Endothelial cell (in vitro differentiated cells): ENCODE results near the gene SEMA3D. TPM values are rescaled to one million over a fixed set of nuclear protein-coding genes. Genes with fewer than 3 reads are reported as not detected.

Source experiments
- DNase-seq: peaks from one replicate; pipeline ENCODE4 v3.0.0; 2021; ENCODE audit warnings: low spot score
- H3K27ac Mint-ChIP-seq: one replicate; pipeline ENCODE4 v1.8.0; 2021; ENCODE audit warnings: mixed read lengths, inconsistent platforms; ENCODE audit not compliant: unreplicated experiment
- H3K27me3 Mint-ChIP-seq: one replicate; pipeline ENCODE4 v1.8.0; 2021; ENCODE audit warnings: mild to moderate bottlenecking, moderate library complexity, mixed read lengths, inconsistent platforms; ENCODE audit not compliant: unreplicated experiment
- H3K36me3 Mint-ChIP-seq: one replicate; pipeline ENCODE4 v1.8.0; 2021; ENCODE audit warnings: mild to moderate bottlenecking, low read depth, mixed read lengths, inconsistent platforms; ENCODE audit not compliant: unreplicated experiment
- H3K4me1 Mint-ChIP-seq: one replicate; pipeline ENCODE4 v1.8.0; 2021; ENCODE audit warnings: mild to moderate bottlenecking, mixed read lengths, inconsistent platforms; ENCODE audit not compliant: unreplicated experiment
- H3K4me3 Mint-ChIP-seq: one replicate; pipeline ENCODE4 v1.8.0; 2021; ENCODE audit warnings: mild to moderate bottlenecking, mixed read lengths, inconsistent platforms; ENCODE audit not compliant: unreplicated experiment
- H3K9me3 Mint-ChIP-seq: one replicate; pipeline ENCODE4 v1.8.0; 2021; ENCODE audit warnings: mixed read lengths, inconsistent platforms; ENCODE audit not compliant: unreplicated experiment
- total RNA-seq: library from RNA; stranded (reverse); fragmentation: NEBNext Ultra II Directional; extraction: Animal tissue kit (Norgen Biotek cat#: 25700); gene quantifications from one replicate; pipeline ENCODE4 v1.2.1, GENCODE V29; 2021; ENCODE audit not compliant: unreplicated experiment
- TF ChIP-seq, protein P1 (sequence below): fragments of 200-600 bp; sonication (generic); IDR thresholded peaks from one replicate; pipeline ENCODE4 v1.5.0; 2021; ENCODE audit warnings: antibody characterized with exemption; ENCODE audit not compliant: unreplicated experiment

SEMA3D gene
- total RNA-seq, 1 donor from 2014 or later, result 1.8 TPM

DNA sequence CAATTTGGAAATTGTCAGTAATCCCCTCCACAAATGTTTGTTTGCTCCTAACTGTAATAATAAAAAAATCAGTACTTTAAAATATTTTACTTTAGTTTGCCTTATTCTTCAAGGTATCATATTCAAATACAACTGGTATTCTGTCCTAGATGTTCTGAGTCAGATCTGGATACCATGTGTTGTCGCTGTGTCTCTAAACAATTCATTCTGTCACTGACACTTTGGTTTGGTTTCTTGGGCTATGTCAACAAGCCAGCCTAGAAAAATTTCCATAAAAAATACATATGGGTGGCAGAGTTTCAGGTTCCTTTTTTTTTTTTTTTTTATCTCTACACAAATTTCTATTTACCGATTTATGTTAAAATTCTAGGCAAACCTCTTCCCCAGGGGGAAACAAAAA, 33.2 kb upstream of the SEMA3D start:
- TF ChIP-seq, protein P1, sequence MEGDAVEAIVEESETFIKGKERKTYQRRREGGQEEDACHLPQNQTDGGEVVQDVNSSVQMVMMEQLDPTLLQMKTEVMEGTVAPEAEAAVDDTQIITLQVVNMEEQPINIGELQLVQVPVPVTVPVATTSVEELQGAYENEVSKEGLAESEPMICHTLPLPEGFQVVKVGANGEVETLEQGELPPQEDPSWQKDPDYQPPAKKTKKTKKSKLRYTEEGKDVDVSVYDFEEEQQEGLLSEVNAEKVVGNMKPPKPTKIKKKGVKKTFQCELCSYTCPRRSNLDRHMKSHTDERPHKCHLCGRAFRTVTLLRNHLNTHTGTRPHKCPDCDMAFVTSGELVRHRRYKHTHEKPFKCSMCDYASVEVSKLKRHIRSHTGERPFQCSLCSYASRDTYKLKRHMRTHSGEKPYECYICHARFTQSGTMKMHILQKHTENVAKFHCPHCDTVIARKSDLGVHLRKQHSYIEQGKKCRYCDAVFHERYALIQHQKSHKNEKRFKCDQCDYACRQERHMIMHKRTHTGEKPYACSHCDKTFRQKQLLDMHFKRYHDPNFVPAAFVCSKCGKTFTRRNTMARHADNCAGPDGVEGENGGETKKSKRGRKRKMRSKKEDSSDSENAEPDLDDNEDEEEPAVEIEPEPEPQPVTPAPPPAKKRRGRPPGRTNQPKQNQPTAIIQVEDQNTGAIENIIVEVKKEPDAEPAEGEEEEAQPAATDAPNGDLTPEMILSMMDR, result no peak
- Mint-ChIP-seq H3K4me1 (no peaks in the 10 kb centered on the region), H3K9me3 (no peaks in the 10 kb centered on the region), H3K27me3 (no peaks in the 10 kb centered on the region), H3K4me3 (no peak overlapping the region), H3K27ac (no peak overlapping the region), H3K36me3 (no peaks in the 10 kb centered on the region)
- no peak for DNase-seq

DNA sequence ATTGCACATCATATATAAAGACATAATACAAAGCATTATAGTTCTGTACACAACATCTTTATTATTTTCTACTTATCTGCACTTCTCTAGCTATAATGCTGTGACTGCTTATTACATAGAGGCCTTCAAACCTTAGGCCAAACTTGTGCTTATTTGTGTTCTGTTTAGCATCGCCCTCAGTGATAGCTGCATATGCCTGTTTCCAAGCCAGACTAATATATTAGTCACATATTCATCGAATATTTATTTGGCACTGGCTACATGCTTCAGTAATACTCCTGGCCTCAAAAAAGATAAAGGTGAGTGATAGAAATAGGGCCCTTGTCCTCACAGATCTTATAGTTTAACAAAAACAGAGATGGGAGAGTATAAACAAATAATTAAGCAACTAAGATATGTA, 30.2 kb upstream of the SEMA3D start:
- TF ChIP-seq, protein P1, result no peak
- no peaks in the 10 kb centered on the region for H3K4me1 Mint-ChIP-seq
- H3K9me3 Mint-ChIP-seq, result no peaks in the 10 kb centered on the region
- no peaks in the 10 kb centered on the region for H3K27me3 Mint-ChIP-seq
- no peak overlapping the region for H3K27ac Mint-ChIP-seq
- no peak for DNase-seq
- no peak overlapping the region for H3K4me3 Mint-ChIP-seq
- H3K36me3 Mint-ChIP-seq, result no peaks in the 10 kb centered on the region

DNA sequence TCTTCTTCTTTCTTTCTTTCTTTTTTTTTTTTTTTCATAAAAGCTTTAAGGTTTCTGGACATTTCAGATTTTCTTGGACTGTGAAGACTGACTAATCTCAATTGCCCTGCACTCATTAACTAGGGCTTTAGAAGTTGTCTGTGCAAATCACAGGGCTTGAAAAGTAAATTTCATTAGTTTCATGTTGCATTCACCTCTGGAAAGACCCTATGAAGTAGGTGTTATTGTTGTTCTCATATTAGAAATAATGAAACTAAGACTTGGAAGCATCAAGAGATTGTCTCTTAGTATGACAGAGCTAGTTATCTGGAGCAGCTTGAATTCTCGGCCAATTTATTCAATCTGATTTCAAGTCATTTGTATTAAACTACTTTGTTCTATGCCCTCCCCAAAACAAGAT, 28.2 kb upstream of the SEMA3D start:
- H3K27ac Mint-ChIP-seq, result no peak overlapping the region
- H3K4me1 Mint-ChIP-seq, result no peaks in the 10 kb centered on the region
- H3K9me3 Mint-ChIP-seq, result no peaks in the 10 kb centered on the region
- DNase-seq, result no peak
- TF ChIP-seq, protein P1, result no peak
- no peaks in the 10 kb centered on the region for H3K36me3 Mint-ChIP-seq
- H3K27me3 Mint-ChIP-seq, result no peaks in the 10 kb centered on the region
- no peak overlapping the region for H3K4me3 Mint-ChIP-seq

DNA sequence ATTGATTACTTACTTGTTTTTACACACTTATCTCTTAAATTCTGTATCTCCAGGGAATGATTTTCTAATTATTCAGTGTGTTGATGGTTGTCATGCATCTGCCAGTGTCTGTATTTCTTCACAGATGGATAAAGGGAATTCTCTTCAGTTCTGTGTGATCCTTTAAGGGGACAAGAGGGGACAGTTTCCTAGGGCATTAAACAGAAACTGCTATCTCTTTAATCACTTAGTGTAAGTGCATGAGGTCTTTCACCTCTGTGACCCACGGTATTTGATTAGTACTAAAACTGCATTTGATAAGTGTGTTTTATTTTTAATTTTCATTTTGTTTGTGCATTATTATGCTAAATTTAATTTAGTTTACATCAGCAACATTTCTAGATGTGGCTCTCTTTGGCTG, 26.6 kb upstream of the SEMA3D start:
- no peaks in the 10 kb centered on the region for H3K27me3 Mint-ChIP-seq
- H3K9me3 Mint-ChIP-seq, result no peaks in the 10 kb centered on the region
- TF ChIP-seq, protein P1, result no peak
- no peaks in the 10 kb centered on the region for H3K36me3 Mint-ChIP-seq
- no peaks in the 10 kb centered on the region for H3K4me1 Mint-ChIP-seq
- DNase-seq, result no peak
- H3K4me3 Mint-ChIP-seq, result no peak overlapping the region
- no peak overlapping the region for H3K27ac Mint-ChIP-seq

DNA sequence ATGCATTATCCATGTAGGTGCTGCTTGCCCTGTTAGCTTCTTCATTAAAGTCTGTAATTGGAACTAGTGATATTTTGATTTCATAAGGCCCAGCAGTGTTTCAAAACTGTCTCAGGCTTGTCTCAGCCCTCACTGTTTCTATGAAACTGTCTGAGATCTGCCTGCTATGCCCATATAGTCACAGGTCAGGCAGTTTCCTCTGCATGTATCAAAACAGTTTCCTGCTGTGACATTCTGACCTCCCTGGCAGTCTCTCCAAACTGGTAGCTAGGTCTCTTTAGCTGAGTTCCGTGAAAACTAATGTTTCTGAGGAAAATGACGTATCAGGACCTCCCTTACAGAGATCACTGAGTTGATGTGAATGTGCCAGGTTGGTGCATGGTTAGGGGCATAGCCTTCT, 18.9 kb upstream of the SEMA3D start:
- TF ChIP-seq, protein P1, result no peak
- H3K9me3 Mint-ChIP-seq, result no peaks in the 10 kb centered on the region
- H3K27ac Mint-ChIP-seq, result no peak overlapping the region
- no peaks in the 10 kb centered on the region for H3K4me1 Mint-ChIP-seq
- H3K27me3 Mint-ChIP-seq, result no peaks in the 10 kb centered on the region
- no peak for DNase-seq
- no peaks in the 10 kb centered on the region for H3K36me3 Mint-ChIP-seq
- H3K4me3 Mint-ChIP-seq, result no peak overlapping the region
